Lower leg skin (tissue), 3 donors: ENCODE results near the gene UQCC2.

Experiments used
- POLR2A ChIP-seq, 2 donors: fragments of 450-650 bp; IDR thresholded peaks; one replicate each; pipeline ENCODE4 v1.6.1; 2016 to 2017; ENCODE audit warnings: antibody characterized with exemption in 2 of 2, mild to moderate bottlenecking in 1 of 2, moderate library complexity in 1 of 2
- TF ChIP-seq, protein P1 (sequence below), 3 donors: fragments of 450-650 bp; IDR thresholded peaks; one replicate each; pipeline ENCODE4 v1.5.1; 2016; ENCODE audit warnings: antibody characterized with exemption in 3 of 3, mild to moderate bottlenecking in 3 of 3, moderate library complexity in 2 of 3

- TF ChIP-seq POLR2A (IDR thresholded peaks at IDR 0.05): no peak
- TF ChIP-seq, protein P1, sequence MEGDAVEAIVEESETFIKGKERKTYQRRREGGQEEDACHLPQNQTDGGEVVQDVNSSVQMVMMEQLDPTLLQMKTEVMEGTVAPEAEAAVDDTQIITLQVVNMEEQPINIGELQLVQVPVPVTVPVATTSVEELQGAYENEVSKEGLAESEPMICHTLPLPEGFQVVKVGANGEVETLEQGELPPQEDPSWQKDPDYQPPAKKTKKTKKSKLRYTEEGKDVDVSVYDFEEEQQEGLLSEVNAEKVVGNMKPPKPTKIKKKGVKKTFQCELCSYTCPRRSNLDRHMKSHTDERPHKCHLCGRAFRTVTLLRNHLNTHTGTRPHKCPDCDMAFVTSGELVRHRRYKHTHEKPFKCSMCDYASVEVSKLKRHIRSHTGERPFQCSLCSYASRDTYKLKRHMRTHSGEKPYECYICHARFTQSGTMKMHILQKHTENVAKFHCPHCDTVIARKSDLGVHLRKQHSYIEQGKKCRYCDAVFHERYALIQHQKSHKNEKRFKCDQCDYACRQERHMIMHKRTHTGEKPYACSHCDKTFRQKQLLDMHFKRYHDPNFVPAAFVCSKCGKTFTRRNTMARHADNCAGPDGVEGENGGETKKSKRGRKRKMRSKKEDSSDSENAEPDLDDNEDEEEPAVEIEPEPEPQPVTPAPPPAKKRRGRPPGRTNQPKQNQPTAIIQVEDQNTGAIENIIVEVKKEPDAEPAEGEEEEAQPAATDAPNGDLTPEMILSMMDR (IDR thresholded peaks at IDR 0.05): no peak
Measured at GRCh38 chr6:33707771-33708170, 3.7 kb downstream of the UQCC2 start.
